IPS-15b (cell line): ENCODE measurements around the gene LCN1.
"Not testable (repeated sequence)": the region's sequence is repeated elsewhere in the genome, so short reads cannot be mapped to it uniquely, and the experiment has no call there.

ENCODE experiments used
- H3K27me3 ChIP-seq: one replicate; pipeline ENCODE4 v1.6.1; 2013; ENCODE audit warnings: low read length; ENCODE audit not compliant: control insufficient read depth, insufficient read depth
- H3K36me3 ChIP-seq: one replicate; pipeline ENCODE4 v1.6.1; 2013; ENCODE audit warnings: low read length; ENCODE audit not compliant: control insufficient read depth, insufficient read depth
- H3K4me1 ChIP-seq: one replicate; pipeline ENCODE4 v1.6.1; 2013; ENCODE audit warnings: mild to moderate bottlenecking, low read length; ENCODE audit not compliant: control insufficient read depth, insufficient read depth
- H3K4me3 ChIP-seq: one replicate; pipeline ENCODE4 v1.5.1; 2013; ENCODE audit warnings: low read depth, low read length
- H3K9ac ChIP-seq: one replicate; pipeline ENCODE4 v1.6.1; 2013; ENCODE audit warnings: low read depth, mild to moderate bottlenecking, low read length
- H3K9me3 ChIP-seq: one replicate; pipeline ENCODE4 v1.6.1; 2013; ENCODE audit warnings: mild to moderate bottlenecking, low read length; ENCODE audit not compliant: control insufficient read depth, insufficient read depth

The LCN1 gene

DNA sequence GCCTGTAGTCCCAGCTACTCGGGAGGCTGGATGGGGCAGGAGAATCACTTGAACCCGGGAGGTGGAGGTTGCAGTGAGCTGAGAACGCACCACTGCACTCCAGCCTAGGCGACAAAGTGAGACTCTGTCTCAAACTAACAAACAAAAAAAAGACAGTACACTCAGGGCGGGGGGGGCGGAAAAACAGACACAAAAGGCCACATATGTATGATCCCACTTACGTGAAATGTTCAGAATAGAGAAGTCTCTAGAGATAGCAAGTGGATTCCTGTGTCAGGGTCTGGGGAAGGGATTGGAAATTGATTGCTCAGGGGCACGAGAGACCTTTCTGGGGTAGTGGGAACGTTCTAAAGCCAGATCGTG, 9.0 kb upstream of the LCN1 start:
- Histone ChIP-seq H3K27me3 (no peaks in the 10 kb centered on the region), H3K4me1 (no peaks in the 10 kb centered on the region), H3K36me3 (no peaks in the 10 kb centered on the region), H3K9me3 (no peaks in the 10 kb centered on the region), H3K4me3 (no peak overlapping the region), H3K9ac (no peak overlapping the region)

DNA sequence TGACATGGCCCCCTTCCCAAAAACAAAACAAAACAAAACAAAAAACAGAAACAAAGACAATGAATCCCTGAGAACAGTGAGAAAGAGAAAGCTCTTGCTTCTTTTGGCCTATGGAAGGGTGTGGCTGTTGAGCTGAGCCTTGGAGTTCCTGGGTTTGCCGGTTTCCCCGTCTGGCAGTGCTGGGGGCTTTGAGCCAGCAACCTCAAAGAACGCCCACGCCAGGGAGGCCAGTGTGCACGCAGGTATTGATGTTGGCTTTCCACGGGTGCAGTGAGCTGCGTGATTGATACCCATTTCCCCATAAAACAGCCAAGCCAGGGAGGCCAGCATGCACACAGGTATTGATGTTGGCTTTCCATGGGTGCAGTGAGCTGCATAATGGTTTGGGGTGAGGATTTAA, 8.3 kb upstream of the LCN1 start:
- Histone ChIP-seq H3K27me3 (no peaks in the 10 kb centered on the region), H3K36me3 (no peaks in the 10 kb centered on the region), H3K4me1 (no peaks in the 10 kb centered on the region), H3K4me3 (no peak overlapping the region), H3K9ac (no peak overlapping the region), H3K9me3 (no peaks in the 10 kb centered on the region)

DNA sequence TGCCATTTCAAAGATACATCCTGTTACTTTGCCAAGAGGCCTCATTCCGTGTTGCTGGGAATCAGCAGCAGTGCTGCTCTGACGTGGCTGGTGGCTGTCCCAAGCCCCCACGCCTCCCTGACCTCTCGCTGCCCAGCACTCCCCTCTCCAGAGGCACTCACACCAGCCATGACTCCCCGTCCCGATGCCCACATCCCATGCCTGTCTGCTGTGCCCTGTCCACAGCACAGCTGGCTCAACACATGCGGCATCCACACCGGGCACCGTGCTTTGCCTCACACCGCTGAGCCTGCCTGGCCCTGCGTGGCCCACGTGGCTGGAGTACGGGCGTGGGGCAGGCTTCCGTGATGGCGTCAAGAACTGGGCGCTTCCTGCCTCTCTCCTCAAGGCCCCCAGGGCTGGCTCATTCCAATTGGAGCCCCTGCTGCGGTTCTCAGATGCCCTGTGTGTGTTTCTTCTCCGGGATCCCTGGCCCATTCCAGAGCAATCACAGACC, 7.8 kb upstream of the LCN1 start:
- Histone ChIP-seq H3K4me3 (no peak overlapping the region), H3K9ac (no peak overlapping the region), H3K4me1 (no peaks in the 10 kb centered on the region), H3K27me3 (no peaks in the 10 kb centered on the region), H3K9me3 (no peaks in the 10 kb centered on the region), H3K36me3 (no peaks in the 10 kb centered on the region)

DNA sequence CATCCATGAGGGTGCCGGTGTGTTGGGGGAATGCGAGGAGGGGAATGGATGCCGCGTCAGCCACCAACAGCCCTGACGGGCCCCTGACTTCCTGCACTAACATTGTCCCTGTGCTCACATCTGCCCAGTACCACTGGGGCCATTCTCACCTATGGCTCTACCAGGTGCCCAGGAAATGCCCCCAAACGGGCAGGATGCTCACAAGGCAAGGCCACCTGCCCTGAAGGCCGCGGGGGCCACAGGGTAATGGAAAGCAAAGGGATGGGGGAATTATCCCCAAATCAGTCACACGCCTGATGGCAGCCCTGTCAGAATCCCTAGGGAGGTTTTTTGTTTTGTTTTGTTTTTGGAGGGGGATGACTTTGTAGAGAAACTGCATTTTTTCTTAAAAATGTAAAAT, 7.3 kb upstream of the LCN1 start:
- not testable (repeated sequence) for H3K9ac ChIP-seq, H3K4me1 ChIP-seq, H3K9me3 ChIP-seq, H3K27me3 ChIP-seq, H3K36me3 ChIP-seq, H3K4me3 ChIP-seq

DNA sequence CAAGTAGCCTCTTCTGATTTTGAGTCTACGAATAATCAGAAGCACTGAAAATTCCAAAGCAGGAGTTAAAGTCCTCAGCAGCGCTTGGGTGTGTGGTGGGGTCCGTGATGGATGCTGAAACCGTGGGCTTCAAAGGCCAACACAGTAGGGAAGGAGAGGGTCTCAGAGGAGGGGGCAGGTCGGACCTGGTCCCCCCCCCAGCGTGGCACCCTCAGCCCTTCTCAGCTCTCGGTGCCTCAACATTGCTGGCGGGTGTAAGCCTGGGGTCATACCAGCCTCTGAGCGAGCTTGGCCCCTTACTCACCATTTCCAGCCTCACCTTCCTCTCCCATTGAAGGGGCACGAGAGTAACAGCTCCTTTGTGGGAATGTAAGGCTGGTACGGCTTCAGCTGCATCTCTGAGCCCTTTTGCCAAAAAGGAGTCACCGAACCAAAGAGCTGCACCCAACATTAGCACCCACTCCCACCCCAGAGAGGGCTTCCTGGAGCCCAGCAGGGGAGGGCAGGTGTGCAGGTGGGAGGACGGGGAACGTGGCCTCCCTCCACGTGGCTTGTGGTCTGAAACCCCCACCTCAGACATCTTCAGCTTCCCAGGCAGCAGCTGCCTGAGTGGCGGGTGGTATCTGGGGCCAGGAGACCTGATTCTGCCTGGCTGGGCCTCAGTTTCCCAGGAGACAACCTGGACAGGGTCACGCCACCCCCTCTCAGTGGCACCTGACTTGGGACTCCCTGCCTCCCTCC, 6.7 kb upstream of the LCN1 start:
- no peak overlapping the region for H3K9ac ChIP-seq
- no peaks in the 10 kb centered on the region for H3K9me3 ChIP-seq
- no peak overlapping the region for H3K4me3 ChIP-seq

DNA sequence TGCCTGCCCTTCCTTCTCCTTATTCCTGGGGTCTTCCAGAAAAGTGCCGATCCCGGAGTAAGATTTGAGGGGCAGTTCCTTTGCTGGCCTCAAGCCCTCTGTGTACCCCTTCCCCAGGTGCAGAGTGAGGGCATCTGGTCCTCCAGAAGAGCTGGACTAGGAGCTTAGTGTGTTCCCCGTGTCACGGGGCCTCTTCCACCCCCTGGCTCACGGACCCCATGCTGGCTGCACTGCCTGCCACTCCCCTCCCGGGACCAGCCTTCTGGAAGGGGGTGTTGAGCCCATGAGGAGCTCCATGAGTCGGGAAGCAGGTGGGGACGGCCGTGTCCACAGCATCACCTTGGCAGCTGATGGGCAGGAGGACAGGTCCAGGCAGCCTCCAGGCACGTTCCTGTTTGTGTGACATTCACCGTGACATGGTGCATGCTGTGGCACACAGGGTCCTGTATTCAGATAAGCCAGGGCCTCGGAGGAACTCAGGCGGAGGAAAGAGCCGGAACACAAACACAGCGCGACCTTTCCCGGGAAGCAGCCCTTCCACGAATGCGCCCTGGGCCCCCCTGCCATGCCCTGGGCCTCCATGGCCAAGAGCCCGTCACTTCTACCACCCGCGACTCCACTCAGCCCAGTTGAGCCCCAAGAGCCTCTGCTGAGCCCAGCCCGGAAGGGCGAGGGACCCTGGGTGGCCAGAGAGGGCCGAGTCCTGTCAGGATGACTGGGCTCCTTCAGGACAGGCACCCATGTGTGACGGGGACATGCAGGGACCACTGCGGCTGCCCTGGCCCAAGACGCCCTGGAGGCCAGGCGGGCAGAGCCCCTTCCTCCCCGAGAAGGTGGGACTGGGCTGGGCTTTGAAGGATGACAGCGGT, 5.9 kb upstream of the LCN1 start:
- Histone ChIP-seq H3K27me3 (no peaks in the 10 kb centered on the region), H3K9ac (no peak overlapping the region), H3K4me1 (no peaks in the 10 kb centered on the region), H3K36me3 (no peaks in the 10 kb centered on the region), H3K4me3 (no peak overlapping the region), H3K9me3 (no peaks in the 10 kb centered on the region)

More for the DNA sequence above, 6.7 kb upstream of the LCN1 start:
- no peaks in the 10 kb centered on the region for H3K4me1 ChIP-seq
- H3K27me3 ChIP-seq: no peaks in the 10 kb centered on the region
- H3K36me3 ChIP-seq: no peaks in the 10 kb centered on the region

DNA sequence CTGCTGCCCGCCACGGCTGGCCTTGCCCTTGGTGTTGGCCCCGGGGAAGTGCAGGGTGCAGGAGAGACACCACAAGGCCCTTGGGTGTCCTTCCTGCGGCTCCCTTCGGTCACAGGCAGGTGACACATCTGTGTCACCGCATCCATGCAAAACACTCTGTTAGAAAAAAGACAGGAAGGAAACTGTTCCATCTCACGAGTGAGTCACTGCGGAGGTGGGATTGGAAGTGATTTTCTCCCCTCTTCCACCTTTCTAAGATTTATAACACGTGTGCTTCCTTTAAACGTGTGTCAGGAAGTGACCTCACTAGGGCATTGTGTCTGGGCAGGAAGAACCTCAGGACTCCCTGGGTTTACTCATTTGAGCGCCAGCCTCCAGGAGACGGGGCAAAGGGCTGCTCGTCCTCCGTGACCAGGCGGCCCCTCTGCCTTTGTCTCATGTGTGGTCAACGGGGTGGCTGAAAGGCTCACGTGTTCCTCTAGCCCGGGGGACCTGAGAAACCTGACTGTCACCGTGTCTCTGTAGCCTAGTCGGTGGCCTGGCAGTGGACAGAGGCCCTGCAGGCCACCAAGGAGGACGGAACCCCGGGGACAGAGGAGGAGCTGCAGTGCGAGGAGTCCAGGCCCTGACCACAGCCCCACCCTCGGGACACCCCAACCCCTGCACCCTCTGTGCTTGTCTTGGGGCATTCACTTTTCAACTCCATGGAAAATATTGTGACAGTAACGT, 4.9 kb upstream of the LCN1 start:
- Histone ChIP-seq H3K4me3 (no peak overlapping the region), H3K36me3 (no peaks in the 10 kb centered on the region), H3K9me3 (no peaks in the 10 kb centered on the region), H3K4me1 (no peaks in the 10 kb centered on the region), H3K9ac (no peak overlapping the region), H3K27me3 (no peaks in the 10 kb centered on the region)

DNA sequence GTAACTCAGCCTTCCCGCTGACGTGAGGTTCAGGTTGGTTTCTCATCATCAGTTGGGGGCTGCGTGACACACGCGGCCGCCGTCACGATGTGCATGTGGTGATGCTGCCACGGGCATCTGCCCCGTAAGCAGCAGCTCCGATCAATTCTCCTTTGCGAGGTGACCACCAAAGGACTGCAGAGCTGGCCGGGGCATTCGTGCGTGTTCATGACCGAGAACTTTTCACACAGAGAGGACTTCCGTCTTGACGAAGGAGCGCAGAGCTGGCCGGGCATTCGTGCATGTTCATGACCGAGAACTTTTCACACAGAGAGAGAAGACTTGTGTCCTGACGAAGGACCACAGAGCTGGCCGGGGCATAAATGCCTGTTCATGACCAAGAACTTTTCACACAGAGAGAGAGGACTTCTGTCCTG, 3.8 kb upstream of the LCN1 start:
- Histone ChIP-seq H3K9ac (no peak overlapping the region), H3K27me3 (no peaks in the 10 kb centered on the region), H3K4me1 (no peaks in the 10 kb centered on the region), H3K9me3 (no peaks in the 10 kb centered on the region), H3K4me3 (no peak overlapping the region), H3K36me3 (no peaks in the 10 kb centered on the region)

DNA sequence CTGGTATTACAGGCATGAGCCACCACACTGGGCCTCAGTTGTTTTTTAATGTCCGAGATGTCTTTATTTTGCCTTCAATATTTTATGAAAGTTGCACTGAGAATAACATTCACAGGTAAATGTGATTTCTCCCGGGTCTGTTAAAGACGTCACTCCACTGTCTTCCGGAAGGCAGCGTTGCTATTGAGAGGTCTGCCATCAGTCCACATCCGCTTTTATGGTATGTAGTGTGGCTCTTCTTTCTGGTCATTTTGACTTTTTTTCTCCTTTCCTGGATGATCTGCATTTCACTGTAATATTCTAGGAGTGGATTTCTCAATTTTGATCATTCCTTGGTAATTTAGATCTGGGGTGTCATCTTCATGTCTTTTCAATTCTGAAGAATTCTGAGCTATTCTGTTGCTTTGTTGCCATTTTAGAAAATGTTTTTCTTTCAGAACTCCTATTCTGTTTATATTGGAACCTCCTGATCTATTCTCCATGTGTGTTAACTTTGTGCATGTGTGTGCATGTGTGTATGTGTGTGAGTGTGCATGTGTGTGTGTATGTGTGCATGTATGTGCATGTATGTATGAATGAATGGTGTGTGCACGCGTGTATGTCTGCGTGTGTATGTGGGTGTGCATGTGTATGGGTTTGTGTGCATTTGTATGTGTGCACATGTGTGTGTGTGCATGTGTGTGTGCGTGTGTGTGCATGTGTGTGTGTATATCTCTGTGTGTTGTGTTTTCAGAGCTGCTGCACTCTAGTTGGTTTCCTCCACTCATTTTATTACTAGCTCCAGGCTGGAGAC, 1.9 kb upstream of the LCN1 start:
- H3K4me3 ChIP-seq: no peak overlapping the region
- H3K4me1 ChIP-seq: no peaks in the 10 kb centered on the region
- H3K9me3 ChIP-seq: no peaks in the 10 kb centered on the region
- no peaks in the 10 kb centered on the region for H3K27me3 ChIP-seq
- no peak overlapping the region for H3K9ac ChIP-seq
- no peaks in the 10 kb centered on the region for H3K36me3 ChIP-seq

DNA sequence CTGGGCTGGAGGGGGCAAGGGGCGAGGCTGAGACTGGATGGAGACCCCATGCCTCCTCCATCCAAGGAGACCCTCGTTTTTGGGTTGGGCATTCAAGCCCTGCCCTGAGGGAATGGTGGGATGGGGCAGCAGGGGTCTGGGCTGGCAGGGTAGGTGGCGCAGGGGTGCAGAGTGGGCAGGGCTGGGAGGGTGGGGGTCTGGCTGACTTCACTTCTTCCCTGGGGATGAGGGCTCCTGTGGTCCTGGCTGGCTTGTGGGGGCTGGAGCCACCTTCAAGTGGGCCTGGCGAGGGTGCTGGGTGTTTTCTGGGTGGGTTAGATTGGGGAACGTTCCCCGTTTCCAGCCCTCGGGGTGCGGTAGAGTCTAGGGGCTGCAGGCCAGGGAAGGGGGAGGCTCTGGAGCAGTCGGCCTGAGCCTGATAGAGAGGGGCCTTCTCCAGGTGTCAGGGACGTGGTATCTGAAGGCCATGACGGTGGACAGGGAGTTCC, 412 bp downstream of the LCN1 start:
- no peaks in the 10 kb centered on the region for H3K27me3 ChIP-seq
- no peaks in the 10 kb centered on the region for H3K4me1 ChIP-seq
- no peak overlapping the region for H3K4me3 ChIP-seq
- no peaks in the 10 kb centered on the region for H3K9me3 ChIP-seq
- H3K9ac ChIP-seq: no peak overlapping the region
- no peaks in the 10 kb centered on the region for H3K36me3 ChIP-seq
